ENCODE results near the gene CRYBG1.
"Not testable (repeated sequence)": the region's sequence is repeated elsewhere in the genome, so short reads cannot be mapped to it uniquely, and the experiment has no call there.

Gene CRYBG1

DNA sequence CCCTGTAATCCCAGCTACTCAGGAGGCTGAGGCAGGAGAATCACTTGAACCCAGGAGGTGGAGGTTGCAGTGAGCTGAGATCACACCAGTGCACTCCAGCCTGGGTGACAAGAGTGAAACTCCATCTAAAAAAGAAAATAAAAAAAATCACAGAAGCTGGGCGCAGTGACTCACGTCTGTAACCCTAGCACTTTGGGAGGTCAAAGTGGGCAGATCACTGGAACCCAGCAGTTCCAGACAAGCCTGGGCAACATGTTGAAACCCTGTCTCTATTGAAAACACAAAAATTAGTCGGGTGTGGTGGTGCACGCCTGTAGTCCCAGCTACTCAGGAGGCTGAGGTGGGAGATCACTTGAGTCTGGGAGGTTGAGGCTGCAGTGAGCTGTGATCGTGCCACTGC, 199.1 kb downstream of the CRYBG1 start:
- DNase-seq: not testable (repeated sequence)

DNA sequence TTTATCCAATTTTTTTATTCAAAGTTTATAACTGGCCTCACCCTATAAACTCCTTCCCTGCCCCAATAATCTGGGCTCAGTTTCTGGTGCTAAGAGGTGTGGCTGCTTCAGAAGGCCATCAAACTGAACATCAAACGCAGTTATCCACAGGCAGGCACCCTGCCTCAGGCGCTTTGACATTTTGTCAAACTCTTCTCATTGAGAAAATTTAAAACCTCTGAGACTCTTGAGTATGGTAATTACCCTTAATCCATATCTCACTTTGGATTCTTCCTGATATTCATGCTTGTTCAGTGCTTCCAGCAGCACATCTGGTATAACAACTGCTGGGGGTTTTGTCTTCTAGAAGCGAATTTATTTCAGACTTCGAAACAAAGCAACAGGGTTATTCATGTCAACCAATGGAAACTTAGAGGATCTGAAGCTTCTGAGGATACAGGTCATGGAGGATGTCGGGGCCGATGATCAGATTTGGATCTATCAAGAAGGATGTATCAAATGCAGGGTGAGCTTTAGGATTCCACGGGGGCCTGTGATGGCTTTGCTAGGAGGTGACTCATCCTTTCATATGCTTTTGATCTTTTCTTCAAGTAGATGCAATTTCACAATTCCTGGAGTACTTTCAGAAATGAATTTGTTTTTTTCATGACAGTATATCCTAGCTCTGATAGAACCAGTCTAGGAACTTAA, 200.6 kb downstream of the CRYBG1 start:
- no peak for DNase-seq

DNA sequence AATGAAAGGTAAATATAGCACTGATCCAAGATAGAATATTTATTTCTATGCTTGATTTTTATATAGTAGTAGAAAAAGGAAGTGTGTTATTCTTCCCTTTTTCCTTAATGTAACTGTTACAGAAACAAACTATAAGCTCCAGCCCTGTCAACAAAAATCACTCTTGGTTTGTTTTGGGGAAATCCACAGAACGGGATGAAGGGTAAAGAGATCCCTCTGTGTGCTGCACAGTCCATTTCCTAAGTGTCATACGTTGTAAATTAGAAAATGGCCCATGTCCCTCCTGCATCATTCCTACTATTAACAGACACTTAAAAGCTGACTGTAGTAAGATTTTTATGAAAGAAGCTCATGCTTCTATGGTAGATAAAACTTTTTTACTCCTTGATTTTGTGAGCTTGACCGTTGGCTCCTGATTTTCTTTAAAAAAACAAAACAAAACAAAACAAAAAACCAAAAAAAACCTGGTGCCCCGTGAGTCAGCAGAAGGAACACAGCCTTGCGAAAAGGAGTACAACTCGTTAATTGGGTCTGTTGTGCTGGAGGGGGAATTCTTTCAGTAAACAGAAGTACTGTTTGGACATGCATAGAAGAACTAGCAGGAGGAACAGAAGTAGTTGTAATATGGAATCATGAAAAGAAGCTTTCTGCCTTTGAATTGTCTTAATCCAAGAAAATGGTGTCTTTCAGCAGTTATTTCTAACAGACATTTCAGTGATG, 201.3 kb downstream of the CRYBG1 start:
- no peak for DNase-seq

DNA sequence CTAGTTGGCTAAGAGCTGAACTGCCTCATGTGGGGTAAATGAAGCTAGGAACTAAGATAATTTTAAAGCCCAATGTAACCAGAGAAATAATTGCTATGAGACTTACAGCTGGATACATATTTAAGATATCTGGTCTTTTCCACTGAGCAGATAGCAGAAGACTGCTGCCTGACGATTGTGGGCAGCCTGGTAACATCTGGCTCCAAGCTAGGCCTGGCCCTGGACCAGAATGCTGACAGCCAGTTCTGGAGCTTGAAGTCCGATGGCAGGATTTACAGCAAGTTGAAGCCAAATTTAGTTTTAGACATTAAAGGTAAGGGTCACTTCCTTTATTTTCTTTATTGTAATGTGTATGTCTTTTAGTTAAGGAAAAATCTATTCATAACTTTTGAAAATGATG, 203.1 kb downstream of the CRYBG1 start:
- no peak for DNase-seq

- no peak for DNase-seq
These were observed 204.0 kb downstream of the CRYBG1 start for GRCh38 chr6:106564476-106564875.

GRCh38 chr6:106568530-106568929, 208.0 kb downstream of the CRYBG1 start:
- no peak for DNase-seq

DNA sequence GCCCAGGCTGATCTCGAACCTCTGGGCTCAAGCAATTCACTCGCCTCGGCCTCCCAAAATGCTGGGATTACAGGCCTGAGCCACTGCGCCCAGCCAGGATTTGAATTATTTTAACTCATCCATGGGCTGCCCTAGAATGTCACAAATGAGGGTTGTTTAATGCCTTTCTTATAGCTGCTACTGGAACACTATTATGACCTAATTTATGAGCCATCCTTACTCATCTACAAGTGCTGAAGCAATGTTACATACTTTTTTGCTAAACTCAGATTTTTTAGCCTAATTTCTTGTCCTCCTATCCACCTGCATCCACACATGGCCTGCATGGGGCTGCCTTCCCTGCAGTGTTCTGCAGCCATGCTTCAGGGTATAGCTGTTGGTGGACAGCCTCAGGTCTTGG, 208.9 kb downstream of the CRYBG1 start:
- no peak for DNase-seq

DNA sequence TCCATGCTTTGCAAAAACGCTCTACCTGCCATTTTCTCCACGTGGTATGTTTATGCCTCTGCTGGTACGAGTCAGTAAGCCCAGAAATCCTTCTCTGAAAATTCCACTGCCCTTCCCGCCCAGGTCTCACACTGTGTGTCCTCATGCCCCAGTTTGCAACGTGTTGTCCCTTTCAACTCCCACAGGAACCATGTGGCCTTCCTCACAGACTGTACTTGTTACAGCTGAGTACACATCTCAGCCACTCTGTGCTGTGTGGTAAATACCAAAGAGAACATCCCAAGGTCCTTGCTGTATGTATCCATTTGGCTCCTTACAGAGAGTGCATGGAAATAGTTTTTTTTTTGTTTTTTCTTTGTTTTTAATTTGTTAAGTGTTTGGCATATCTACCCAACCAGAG, 211.9 kb downstream of the CRYBG1 start:
- no peak for DNase-seq

DNA sequence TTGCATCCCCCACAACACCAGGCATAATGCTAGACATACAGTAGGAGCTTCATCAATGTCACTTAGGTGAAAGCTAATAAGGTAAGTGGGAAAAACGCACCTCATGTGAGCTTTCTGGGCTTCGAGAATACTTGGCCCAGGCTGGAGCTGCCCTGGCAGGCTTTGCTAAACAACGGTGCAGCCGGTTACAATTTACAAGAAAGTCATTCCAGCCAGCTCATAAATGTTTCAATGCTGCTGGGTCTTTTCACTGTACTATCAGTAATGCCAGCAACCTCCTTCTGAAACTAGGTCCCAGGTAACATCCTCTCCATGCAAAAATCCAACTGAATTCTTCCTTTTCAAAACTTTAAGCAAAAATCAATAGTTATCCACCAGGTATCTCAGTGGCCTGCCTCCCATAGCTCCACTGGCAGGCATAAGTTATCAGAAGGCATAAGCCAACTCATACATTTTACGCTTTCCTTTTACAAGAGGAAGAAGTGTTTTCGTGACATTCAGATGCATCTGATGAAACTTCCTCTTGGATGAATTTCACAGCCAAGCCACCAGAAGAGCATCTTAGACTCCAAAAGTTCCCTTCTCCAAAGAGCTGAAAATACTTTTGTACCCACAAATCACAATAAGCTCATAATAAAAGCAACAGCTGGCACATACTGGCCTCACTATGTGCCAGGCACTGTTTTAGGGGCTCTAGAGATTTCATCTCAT, 212.5 kb downstream of the CRYBG1 start:
- DNase-seq: no peak

- no peak for DNase-seq
These were observed 214.4 kb downstream of the CRYBG1 start for GRCh38 chr6:106574741-106575458.

GRCh38 chr6:106579281-106579680, 218.8 kb downstream of the CRYBG1 start:
- no peak for DNase-seq

DNA sequence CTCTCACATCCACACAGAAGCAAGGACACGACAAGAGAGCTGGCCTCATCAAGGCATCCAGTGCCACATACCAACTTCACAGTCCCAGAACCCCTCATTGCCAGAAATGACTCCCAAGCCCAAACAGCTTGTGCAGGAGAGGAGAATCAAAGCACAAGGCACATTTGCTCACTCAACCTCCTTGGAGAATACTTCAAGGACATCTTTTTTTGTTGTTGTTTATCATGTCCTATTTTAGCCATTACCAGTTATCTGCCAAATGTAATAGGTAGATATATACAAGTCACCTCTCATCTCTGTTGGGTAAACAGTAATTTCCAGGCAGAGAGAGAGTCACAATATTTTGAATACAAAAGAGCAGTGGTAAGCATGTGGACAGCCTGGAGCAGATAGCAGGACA, 221.0 kb downstream of the CRYBG1 start:
- no peak for DNase-seq

GRCh38 chr6:106586815-106587415, 226.4 kb downstream of the CRYBG1 start:
- DNase-seq: no peak

- DNase-seq: not testable (repeated sequence)
These were observed 228.4 kb downstream of the CRYBG1 start for GRCh38 chr6:106588937-106589336.

GRCh38 chr6:106591111-106591825, 230.8 kb downstream of the CRYBG1 start:
- no peak for DNase-seq

DNA sequence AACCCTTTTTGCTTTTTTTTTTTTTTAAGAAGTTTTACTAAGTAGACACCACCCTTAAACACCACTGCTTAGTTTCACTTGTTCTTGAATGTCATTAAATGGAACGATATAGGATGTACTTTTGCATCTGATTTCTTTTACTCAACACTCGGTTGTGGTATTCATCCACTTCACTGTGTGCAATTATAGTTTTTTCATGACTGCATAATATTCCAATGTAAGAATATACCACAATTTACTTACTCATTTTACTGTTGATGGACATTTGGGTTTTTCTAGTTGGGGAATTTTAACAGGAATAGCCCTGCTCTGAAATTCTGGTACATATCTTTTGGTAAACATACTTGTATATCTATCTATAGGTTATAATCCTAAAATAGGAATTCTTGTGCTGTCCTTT, 238.9 kb downstream of the CRYBG1 start:
- no peak for DNase-seq

DNA sequence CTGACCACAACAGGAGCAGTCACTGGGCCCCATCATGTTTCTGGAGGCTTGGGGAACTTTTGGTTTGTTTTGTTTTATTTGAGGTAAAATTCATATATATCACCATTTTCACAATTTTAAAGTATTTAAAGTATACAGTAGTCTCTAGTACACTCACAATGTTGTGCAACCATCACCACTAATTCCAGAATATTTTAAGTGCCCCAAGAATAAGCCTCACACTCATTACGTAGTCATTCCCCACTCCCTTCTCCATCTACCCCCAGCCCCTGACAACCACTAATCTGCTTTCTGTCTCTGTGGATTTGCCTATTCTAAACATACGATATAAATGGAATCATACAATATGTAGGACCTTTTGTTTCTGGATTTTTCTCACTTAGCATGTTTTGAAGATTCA, 239.8 kb downstream of the CRYBG1 start:
- DNase-seq: no peak

DNA sequence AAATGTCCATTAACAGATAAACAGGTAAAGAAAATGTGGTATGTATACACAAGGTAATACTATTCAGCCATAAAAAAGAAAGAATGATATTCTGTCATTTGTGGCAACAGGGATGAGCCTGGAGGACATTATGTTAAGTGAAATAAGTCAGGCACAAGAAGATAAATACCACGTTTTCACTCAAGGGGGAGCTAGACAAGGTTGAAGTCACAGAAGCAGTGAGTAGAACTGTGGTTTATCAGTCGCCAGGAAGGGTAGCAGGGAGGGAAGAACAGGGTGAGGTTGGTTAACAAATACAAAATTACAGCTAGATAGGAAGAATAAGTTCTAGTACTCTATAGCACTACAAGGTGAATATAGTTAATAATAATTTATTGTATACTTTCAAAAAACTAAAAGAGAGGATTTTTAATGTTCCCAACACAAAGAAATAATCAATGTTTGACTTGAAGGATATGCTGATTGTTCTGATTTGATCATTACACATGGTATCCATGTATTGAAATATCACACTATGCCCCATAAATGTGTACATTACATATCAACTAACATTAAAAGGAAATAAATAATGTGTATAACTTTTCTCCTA, 247.7 kb downstream of the CRYBG1 start:
- peak; percentile 27 for DNase-seq

GRCh38 chr6:106609699-106610098, 249.2 kb downstream of the CRYBG1 start:
- no peak for DNase-seq

- no peak for DNase-seq
These were observed 250.5 kb downstream of the CRYBG1 start for GRCh38 chr6:106611030-106611429.

GRCh38 chr6:106612671-106613416, 252.3 kb downstream of the CRYBG1 start:
- DNase-seq: no peak
